Measurements from ENCODE around the gene CPED1. TPM values are rescaled to one million over a fixed set of nuclear protein-coding genes. Genes with fewer than 3 reads are reported as not detected.

Gene CPED1
- total RNA-seq, 6 donors from 2014 or later = 12.9 to 31.6 (median 18.1) TPM

GRCh38 chr7:121196286-121196685 lies 207.8 kb downstream of the CPED1 start:
- TF ChIP-seq CTCF (IDR thresholded peaks at IDR 0.05) = no peak
- no peak for TF ChIP-seq POLR2A (IDR thresholded peaks at IDR 0.05)
- no peak for TF ChIP-seq POLR2AphosphoS5 (IDR thresholded peaks at IDR 0.05)
- no peak for TF ChIP-seq EP300 (IDR thresholded peaks at IDR 0.05)
- H3K4me1 ChIP-seq = no peaks in the 10 kb centered on the region
- H3K9me3 ChIP-seq = no peaks in the 10 kb centered on the region
- ATAC-seq (ENCODE audit: low FRiP score in 2 of 2) (no peak), DNase-seq (no peak)
- H3K36me3 ChIP-seq = no peaks in the 10 kb centered on the region
- no peaks in the 10 kb centered on the region for H3K27me3 ChIP-seq
- no peak overlapping the region for H3K27ac ChIP-seq
- no peak overlapping the region for H3K4me3 ChIP-seq

GRCh38 chr7:121197455-121197854 lies 208.9 kb downstream of the CPED1 start:
- Histone ChIP-seq H3K27me3 (no peaks in the 10 kb centered on the region), H3K27ac (no peak overlapping the region), H3K4me1 (no peaks in the 10 kb centered on the region), H3K9me3 (no peaks in the 10 kb centered on the region), H3K36me3 (no peaks in the 10 kb centered on the region), H3K4me3 (no peak overlapping the region)
- TF ChIP-seq POLR2AphosphoS5 (IDR thresholded peaks at IDR 0.05) = no peak
- no peak for TF ChIP-seq POLR2A (IDR thresholded peaks at IDR 0.05)
- no peak for TF ChIP-seq CTCF (IDR thresholded peaks at IDR 0.05)
- TF ChIP-seq EP300 (IDR thresholded peaks at IDR 0.05) = no peak
- DNase-seq (no peak), ATAC-seq (ENCODE audit: low FRiP score in 2 of 2) (no peak)
- 87 to 89% methylated on average over 3 of the region's 3 CpGs for WGBS, 2 donors

GRCh38 chr7:121198502-121198901 lies 210.0 kb downstream of the CPED1 start:
- H3K9me3 ChIP-seq = no peaks in the 10 kb centered on the region
- WGBS, 2 donors = 81 to 85% methylated on average over 6 of the region's 6 CpGs
- ATAC-seq (ENCODE audit: low FRiP score in 2 of 2) = no peak
- TF ChIP-seq POLR2A (IDR thresholded peaks at IDR 0.05) = no peak
- no peak for TF ChIP-seq POLR2AphosphoS5 (IDR thresholded peaks at IDR 0.05)
- no peak for TF ChIP-seq EP300 (IDR thresholded peaks at IDR 0.05)
- no peak for TF ChIP-seq CTCF (IDR thresholded peaks at IDR 0.05)
- H3K4me3 ChIP-seq = no peak overlapping the region
- no peak overlapping the region for H3K27ac ChIP-seq
- no peak for DNase-seq
- H3K4me1 ChIP-seq = no peaks in the 10 kb centered on the region
- no peaks in the 10 kb centered on the region for H3K27me3 ChIP-seq
- H3K36me3 ChIP-seq = no peaks in the 10 kb centered on the region

GRCh38 chr7:121202125-121202524 lies 213.6 kb downstream of the CPED1 start:
- Histone ChIP-seq H3K9me3 (no peaks in the 10 kb centered on the region), H3K4me1 (no peaks in the 10 kb centered on the region), H3K27me3 (no peaks in the 10 kb centered on the region), H3K4me3 (no peak overlapping the region), H3K36me3 (no peaks in the 10 kb centered on the region), H3K27ac (no peak overlapping the region)
- no peak for TF ChIP-seq EP300 (IDR thresholded peaks at IDR 0.05)
- TF ChIP-seq POLR2A (IDR thresholded peaks at IDR 0.05) = no peak
- no peak for TF ChIP-seq POLR2AphosphoS5 (IDR thresholded peaks at IDR 0.05)
- no peak for TF ChIP-seq CTCF (IDR thresholded peaks at IDR 0.05)
- no peak for ATAC-seq (ENCODE audit: low FRiP score in 2 of 2)
- DNase-seq = no peak
- 90 to 100% methylated on average over 1 to 2 of the region's 2 CpGs for WGBS, 2 donors

GRCh38 chr7:121202834-121203233 lies 214.3 kb downstream of the CPED1 start:
- Histone ChIP-seq H3K36me3 (no peaks in the 10 kb centered on the region), H3K27ac (no peak overlapping the region), H3K4me3 (no peak overlapping the region), H3K9me3 (no peaks in the 10 kb centered on the region), H3K4me1 (no peaks in the 10 kb centered on the region), H3K27me3 (no peaks in the 10 kb centered on the region)
- DNase-seq = no peak
- TF ChIP-seq CTCF (IDR thresholded peaks at IDR 0.05) (no peak), POLR2AphosphoS5 (IDR thresholded peaks at IDR 0.05) (no peak), EP300 (IDR thresholded peaks at IDR 0.05) (no peak), POLR2A (IDR thresholded peaks at IDR 0.05) (no peak)
- ATAC-seq (ENCODE audit: low FRiP score in 2 of 2) = no peak
- 74 to 87% methylated on average over 2 of the region's 2 CpGs for WGBS, 2 donors

Data from upper lobe of left lung (tissue), 6 donors.